Measurements from ENCODE around the gene DNM2. TPM values are rescaled to one million over a fixed set of nuclear protein-coding genes. Genes with fewer than 3 reads are reported as not detected.
A peak's percentile ranks its signal among the peaks of the same experiment; 100 is the strongest.

The DNM2 gene
- total and polyA plus RNA-seq, 9 of the 15 experiments (the other 6 are each of a cell fraction or from before 2014, with no cell fraction given), result 2.2 to 161 (median 72.6) TPM

- TF ChIP-seq MGA (IDR thresholded peaks at IDR 0.05) (no peak), OTX1 (CRISPR knock-in tag; IDR thresholded peaks at IDR 0.05) (peak; percentile 33; the same call in 1 of the 2 replicates), HBP1 (CRISPR knock-in tag; IDR thresholded peaks at IDR 0.05) (no peak), GATA2 (CRISPR knock-in tag; IDR thresholded peaks at IDR 0.05) (no peak), ZKSCAN3 (CRISPR knock-in tag; IDR thresholded peaks at IDR 0.05) (no peak), CREB1 (IDR thresholded peaks at IDR 0.05) (no peak; the same call in none of the 2 replicates), CREB1 (CRISPR knock-in tag; IDR thresholded peaks at IDR 0.05) (no peak), HOMEZ (CRISPR knock-in tag; IDR thresholded peaks at IDR 0.05) (no peak), MCM2 (IDR thresholded peaks at IDR 0.05; ENCODE audit: low read depth) (no peak), ZNF347 (CRISPR knock-in tag; IDR thresholded peaks at IDR 0.05; ENCODE audit: low read depth) (peak; percentile 47; the same call in 1 of the 2 replicates), ZBTB1 (CRISPR knock-in tag; IDR thresholded peaks at IDR 0.05; ENCODE audit: borderline replicate concordance, low read depth) (peak; percentile 2; the same call in 1 of the 2 replicates), KDM2B (CRISPR knock-in tag; IDR thresholded peaks at IDR 0.05) (no peak), ZNF75A (CRISPR knock-in tag; IDR thresholded peaks at IDR 0.05) (no peak), SMAD3 (CRISPR knock-in tag; conservative IDR thresholded peaks at IDR 0.05) (no peak), WHSC1 (IDR thresholded peaks at IDR 0.05; ENCODE audit: low read length) (no peak)
These were observed 118.0 kb downstream of the DNM2 start, which contains the start of gene TMED1 (continued) for GRCh38 chr19:10835754-10836478.
